Mammary epithelial cell (primary cell): Measurements from ENCODE around the gene EMB.

Experiments used
- EZH2 ChIP-seq: IDR thresholded peaks from 2 replicates; pipeline ENCODE4 v1.6.1; 2012; ENCODE audit warnings: low read length, inconsistent platforms, borderline replicate concordance
- TF ChIP-seq, protein P1 (sequence below), 2 donors: IDR thresholded peaks in 1 of 2; conservative IDR thresholded peaks in 1 of 2; 2 replicates each; pipeline ENCODE4 v1.5.1; 2011 to 2012; ENCODE audit warnings: inconsistent platforms in 2 of 2, low read length in 2 of 2, mild to moderate bottlenecking in 2 of 2, control low read depth in 1 of 2, low read depth in 1 of 2; ENCODE audit not compliant: insufficient read depth in 1 of 2; ENCODE audit errors: extremely low read depth in 1 of 2

DNA sequence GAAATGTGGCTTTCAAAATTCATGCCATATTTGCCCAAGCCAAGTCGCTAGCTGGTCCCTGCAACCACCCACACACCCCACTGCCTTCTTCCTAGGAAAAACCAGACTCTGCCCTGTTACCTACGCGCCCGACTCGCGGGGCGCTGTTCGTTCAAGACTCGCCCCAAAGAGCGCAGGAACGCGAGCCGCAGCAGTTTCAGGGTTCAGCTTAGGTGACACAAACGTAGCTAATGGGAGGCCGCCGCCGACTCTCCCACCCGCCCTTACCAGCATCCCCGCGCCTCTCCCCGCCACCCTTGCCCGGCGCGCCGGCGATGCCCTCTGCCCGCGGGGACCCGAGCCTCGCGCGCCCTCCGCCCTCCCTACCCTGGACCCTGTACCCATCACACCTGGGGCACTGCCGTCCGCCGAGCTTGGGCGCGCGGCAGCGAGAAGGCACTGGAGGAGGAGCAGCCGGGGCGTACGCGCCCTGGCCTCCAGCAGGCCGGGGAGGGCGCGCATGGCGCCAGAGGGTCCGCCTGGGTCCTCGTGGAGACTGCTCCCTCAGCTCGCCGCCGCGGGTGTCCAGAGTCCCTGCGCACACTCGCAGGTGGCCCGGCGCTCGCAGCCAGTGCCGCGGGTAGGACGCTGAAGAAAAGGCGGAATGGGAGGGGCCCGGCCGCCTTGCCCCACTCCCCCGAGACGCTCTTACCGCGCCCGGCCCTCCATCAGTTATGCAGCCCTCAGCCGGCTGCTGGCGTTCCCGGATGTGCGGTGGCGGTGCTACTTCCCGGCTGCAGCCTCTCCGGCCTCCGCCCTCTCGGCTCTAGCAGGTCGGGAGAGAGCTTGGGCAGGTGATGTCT lies at the start of gene EMB:
- TF ChIP-seq, protein P1, sequence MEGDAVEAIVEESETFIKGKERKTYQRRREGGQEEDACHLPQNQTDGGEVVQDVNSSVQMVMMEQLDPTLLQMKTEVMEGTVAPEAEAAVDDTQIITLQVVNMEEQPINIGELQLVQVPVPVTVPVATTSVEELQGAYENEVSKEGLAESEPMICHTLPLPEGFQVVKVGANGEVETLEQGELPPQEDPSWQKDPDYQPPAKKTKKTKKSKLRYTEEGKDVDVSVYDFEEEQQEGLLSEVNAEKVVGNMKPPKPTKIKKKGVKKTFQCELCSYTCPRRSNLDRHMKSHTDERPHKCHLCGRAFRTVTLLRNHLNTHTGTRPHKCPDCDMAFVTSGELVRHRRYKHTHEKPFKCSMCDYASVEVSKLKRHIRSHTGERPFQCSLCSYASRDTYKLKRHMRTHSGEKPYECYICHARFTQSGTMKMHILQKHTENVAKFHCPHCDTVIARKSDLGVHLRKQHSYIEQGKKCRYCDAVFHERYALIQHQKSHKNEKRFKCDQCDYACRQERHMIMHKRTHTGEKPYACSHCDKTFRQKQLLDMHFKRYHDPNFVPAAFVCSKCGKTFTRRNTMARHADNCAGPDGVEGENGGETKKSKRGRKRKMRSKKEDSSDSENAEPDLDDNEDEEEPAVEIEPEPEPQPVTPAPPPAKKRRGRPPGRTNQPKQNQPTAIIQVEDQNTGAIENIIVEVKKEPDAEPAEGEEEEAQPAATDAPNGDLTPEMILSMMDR (conservative IDR thresholded peaks at IDR 0.05 in 1 of 2, IDR thresholded peaks at IDR 0.05 in 1 of 2; ENCODE audit: extremely low read depth in 1 of 2, insufficient read depth in 1 of 2, low read depth in 1 of 2, low read length in 2 of 2): peak; percentile 9 to 54
- no peak for TF ChIP-seq EZH2
